Measurements from ENCODE around the gene TBC1D14. TPM values are rescaled to one million over a fixed set of nuclear protein-coding genes. Genes with fewer than 3 reads are reported as not detected.

Gene TBC1D14
- total RNA-seq, 1 experiment from 2014 or later: 50.2 TPM

DNA sequence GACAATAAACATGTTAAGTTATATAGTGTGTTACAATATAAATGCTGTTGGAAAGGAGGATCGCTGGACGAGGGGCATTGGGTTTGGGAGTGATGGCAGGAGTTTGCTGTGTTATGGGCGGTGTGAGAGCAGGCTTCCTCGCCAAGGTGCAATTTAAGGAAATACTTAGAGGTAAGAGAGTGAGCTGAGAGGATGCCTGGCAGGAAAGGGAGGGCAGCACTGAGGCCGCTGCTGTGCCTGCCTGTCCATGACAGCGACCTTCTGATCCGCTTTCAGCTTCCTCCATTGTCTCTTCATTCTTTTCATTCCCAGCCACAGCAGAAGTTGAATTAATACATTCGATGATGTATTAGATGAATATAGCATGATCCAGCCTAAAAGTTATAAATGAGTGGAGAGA, 41.2 kb upstream of the TBC1D14 start:
- Histone ChIP-seq H3K23ac (ENCODE audit: insufficient read length, low read depth, low read length) (no peak overlapping the region), H3K56ac (ENCODE audit: insufficient read length, low read depth, low read length) (no peak overlapping the region), H2AK5ac (ENCODE audit: insufficient read length, low read length) (no peak overlapping the region), H4K5ac (ENCODE audit: insufficient read length, low read depth, low read length) (no peak overlapping the region), H3K4me1 (ENCODE audit: insufficient read depth, low read length) (no peaks in the 10 kb centered on the region), H2BK5ac (ENCODE audit: insufficient read length, low read length) (no peak overlapping the region), H3K4me2 (ENCODE audit: insufficient read depth, insufficient read length, low read length) (no peak overlapping the region), H3T11ph (ENCODE audit: low read length) (no peak overlapping the region), H3K23me2 (ENCODE audit: insufficient read length, low read depth, low read length, poor library complexity, severe bottlenecking) (no peaks in the 10 kb centered on the region), H3K9ac (ENCODE audit: extremely low read depth, insufficient read length, low read length) (no peak overlapping the region), H4K91ac (ENCODE audit: insufficient read length, low read depth, low read length) (no peak overlapping the region), H3K27ac (ENCODE audit: insufficient read length, low read depth, low read length) (no peak overlapping the region), H3K27me3 (ENCODE audit: insufficient read depth, low read length) (no peaks in the 10 kb centered on the region), H2BK15ac (ENCODE audit: low read depth, low read length) (no peak overlapping the region), H3K79me2 (ENCODE audit: insufficient read depth, low read length) (no peaks in the 10 kb centered on the region), H2BK12ac (ENCODE audit: insufficient read length, low read depth, low read length) (no peak overlapping the region), H3K79me1 (ENCODE audit: insufficient read depth, low read depth, low read length, poor library complexity, severe bottlenecking) (no peaks in the 10 kb centered on the region), H3K18ac (ENCODE audit: insufficient read length, low read depth, low read length) (no peak overlapping the region), H3K4ac (ENCODE audit: low read depth, low read length) (no peak overlapping the region), H2BK120ac (ENCODE audit: low read depth, low read length, poor library complexity, severe bottlenecking) (no peak overlapping the region), H4K20me1 (ENCODE audit: control insufficient read depth, insufficient read depth, insufficient read length) (no peaks in the 10 kb centered on the region), H2BK20ac (ENCODE audit: low read depth, low read length, poor library complexity, severe bottlenecking) (no peak overlapping the region), H3K14ac (ENCODE audit: insufficient read depth, low read length) (no peak overlapping the region), H2AFZ (ENCODE audit: low read length) (no peak overlapping the region), H3K9me3 (ENCODE audit: control insufficient read depth, low read depth, low read length) (no peaks in the 10 kb centered on the region), H4K8ac (replicated peaks; ENCODE audit: insufficient read length, low read depth, low read length) (no peak overlapping the region)
- DNase-seq: no peak
- no peak overlapping the region for H3K4me3 Mint-ChIP-seq
- peak overlapping the region in 1 of 3 experiments; percentile 7; a peak in 1 of 7 replicates for H3K27ac Mint-ChIP-seq
- H3K27me3 Mint-ChIP-seq (ENCODE audit: low read depth): no peaks in the 10 kb centered on the region
- H3K36me3 Mint-ChIP-seq (ENCODE audit: insufficient read depth in 1 of 3, low read depth in 3 of 3): peaks cover 10 to 48% (median 43%) of the 10 kb centered on the region in 3 experiments; a peak in 6 of 7 replicates
- H3K4me1 Mint-ChIP-seq: peaks cover 0 to 4% of the 10 kb centered on the region in 2 experiments; a peak in 1 of 4 replicates
- H3K9me3 Mint-ChIP-seq: no peaks in the 10 kb centered on the region
- TF ChIP-seq, protein P1, sequence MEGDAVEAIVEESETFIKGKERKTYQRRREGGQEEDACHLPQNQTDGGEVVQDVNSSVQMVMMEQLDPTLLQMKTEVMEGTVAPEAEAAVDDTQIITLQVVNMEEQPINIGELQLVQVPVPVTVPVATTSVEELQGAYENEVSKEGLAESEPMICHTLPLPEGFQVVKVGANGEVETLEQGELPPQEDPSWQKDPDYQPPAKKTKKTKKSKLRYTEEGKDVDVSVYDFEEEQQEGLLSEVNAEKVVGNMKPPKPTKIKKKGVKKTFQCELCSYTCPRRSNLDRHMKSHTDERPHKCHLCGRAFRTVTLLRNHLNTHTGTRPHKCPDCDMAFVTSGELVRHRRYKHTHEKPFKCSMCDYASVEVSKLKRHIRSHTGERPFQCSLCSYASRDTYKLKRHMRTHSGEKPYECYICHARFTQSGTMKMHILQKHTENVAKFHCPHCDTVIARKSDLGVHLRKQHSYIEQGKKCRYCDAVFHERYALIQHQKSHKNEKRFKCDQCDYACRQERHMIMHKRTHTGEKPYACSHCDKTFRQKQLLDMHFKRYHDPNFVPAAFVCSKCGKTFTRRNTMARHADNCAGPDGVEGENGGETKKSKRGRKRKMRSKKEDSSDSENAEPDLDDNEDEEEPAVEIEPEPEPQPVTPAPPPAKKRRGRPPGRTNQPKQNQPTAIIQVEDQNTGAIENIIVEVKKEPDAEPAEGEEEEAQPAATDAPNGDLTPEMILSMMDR (conservative IDR thresholded peaks at IDR 0.05): no peak
- no CpG with 5 or more reads among the region's 8 CpGs for WGBS (ENCODE audit: extremely low coverage, insufficient read length, low lambda C conversion rate)
